Fibroblast of lung (primary cell): ENCODE measurements around the gene RTP3. TPM values are rescaled to one million over a fixed set of nuclear protein-coding genes. Genes with fewer than 3 reads are reported as not detected.

Experiments
- DNase-seq, 2 donors: peaks; one replicate each; pipeline versions ENCODE4 v3.0.0 to v3.0.0-alpha.2; 2010; ENCODE audit warnings: low read depth in 2 of 2
- H2AFZ ChIP-seq: 2 replicates; pipeline ENCODE4 v1.5.1; 2012; ENCODE audit warnings: low read length, control low read depth, inconsistent platforms
- H3K27ac ChIP-seq: 2 replicates; pipeline ENCODE4 v1.5.1; 2011; ENCODE audit warnings: low read length, control low read depth; ENCODE audit not compliant: insufficient read depth
- H3K27me3 ChIP-seq: 2 replicates; pipeline ENCODE4 v1.5.1; 2011; ENCODE audit warnings: mild to moderate bottlenecking, low read length; ENCODE audit not compliant: control insufficient read depth, insufficient read depth
- H3K36me3 ChIP-seq: 2 replicates; pipeline ENCODE4 v1.5.1; 2011; ENCODE audit warnings: low read length; ENCODE audit not compliant: control insufficient read depth, insufficient read depth
- H3K4me1 ChIP-seq: 2 replicates; pipeline ENCODE4 v1.5.1; 2011; ENCODE audit warnings: low read length; ENCODE audit not compliant: control insufficient read depth, insufficient read depth; ENCODE audit errors: extremely low read depth
- H3K4me2 ChIP-seq: 2 replicates; pipeline ENCODE4 v1.5.1; 2011; ENCODE audit warnings: low read length, control low read depth; ENCODE audit not compliant: insufficient read depth; ENCODE audit errors: extremely low read depth
- H3K4me3 ChIP-seq, 4 experiments: fragments of 200-600 bp in 1 of 4; sonication (generic) in 1 of 4; replicated peaks in 1 of 4; 2 replicates each; pipeline ENCODE4 v1.5.1; 2011 to 2016; ENCODE audit warnings: low read length in 4 of 4, low read depth in 3 of 4, mild to moderate bottlenecking in 3 of 4, control low read depth in 2 of 4, inconsistent platforms in 1 of 4, mixed read lengths in 1 of 4; ENCODE audit not compliant: insufficient read depth in 1 of 4; ENCODE audit errors: control extremely low read depth in 1 of 4
- H3K79me2 ChIP-seq: 2 replicates; pipeline ENCODE4 v1.5.1; 2012; ENCODE audit warnings: mild to moderate bottlenecking, low read length, inconsistent platforms; ENCODE audit not compliant: control insufficient read depth, insufficient read depth
- H3K9ac ChIP-seq: 2 replicates; pipeline ENCODE4 v1.5.1; 2011; ENCODE audit warnings: mild to moderate bottlenecking, low read length, control low read depth; ENCODE audit not compliant: insufficient read depth
- H3K9me3 ChIP-seq: 2 replicates; pipeline ENCODE4 v1.5.1; 2012; ENCODE audit warnings: low read depth, low read length; ENCODE audit not compliant: control insufficient read depth, insufficient read depth
- H4K20me1 ChIP-seq: 2 replicates; pipeline ENCODE4 v1.5.1; 2011; ENCODE audit warnings: low read length; ENCODE audit not compliant: control insufficient read depth, insufficient read depth; ENCODE audit errors: extremely low read depth
- CTCF ChIP-seq, 2 donors: IDR thresholded peaks in 1 of 2; conservative IDR thresholded peaks in 1 of 2; 1 replicate in 1 of 2; 2 replicates in 1 of 2; pipeline ENCODE4 v1.5.1; 2011 to 2012; ENCODE audit warnings: low read length in 2 of 2, control low read depth in 1 of 2, inconsistent platforms in 1 of 2, low read depth in 1 of 2, mild to moderate bottlenecking in 1 of 2
- EZH2 ChIP-seq: IDR thresholded peaks from 2 replicates; pipeline ENCODE4 v1.5.1; 2012; ENCODE audit warnings: low read length, control low read depth, mild to moderate bottlenecking; ENCODE audit errors: missing control alignments
- polyA plus RNA-seq, 2 donors: library from polyadenylated mRNA; depleted of rRNA in 1 of 2; stranded (reverse) in 1 of 2; unstranded in 1 of 2; fragments of >200 nt; gene quantifications; 2 replicates each; pipeline ENCODE4 v1.2.1, GENCODE V29; 2011 to 2012; ENCODE audit warnings: missing spikeins in 1 of 2
- total RNA-seq: library from RNA; depleted of rRNA; stranded (reverse); fragments of >200 nt; gene quantifications from 2 replicates; pipeline ENCODE4 v1.2.1, GENCODE V29; 2014

Gene RTP3
- total and polyA plus RNA-seq, 2 donors (not counting 1 experiment from before 2014, with no cell fraction given): not detected

- Histone ChIP-seq H2AFZ (no peak overlapping the region), H3K79me2 (no peaks in the 10 kb centered on the region), H3K4me3 (no peak overlapping the region), H3K9me3 (no peaks in the 10 kb centered on the region), H3K4me2 (no peak overlapping the region), H3K27ac (no peak overlapping the region), H3K36me3 (no peaks in the 10 kb centered on the region), H3K9ac (no peak overlapping the region), H3K4me1 (no peaks in the 10 kb centered on the region), H3K27me3 (no peaks in the 10 kb centered on the region), H4K20me1 (no peaks in the 10 kb centered on the region)
- DNase-seq: no peak
- no peak for TF ChIP-seq CTCF (conservative IDR thresholded peaks at IDR 0.05 in 1 of 2, IDR thresholded peaks at IDR 0.05 in 1 of 2; ENCODE audit: low read depth in 1 of 2, low read length in 2 of 2)
- no peak for TF ChIP-seq EZH2
Observed at GRCh38 chr3:46524008-46524407, 26.2 kb downstream of the RTP3 start.

DNA sequence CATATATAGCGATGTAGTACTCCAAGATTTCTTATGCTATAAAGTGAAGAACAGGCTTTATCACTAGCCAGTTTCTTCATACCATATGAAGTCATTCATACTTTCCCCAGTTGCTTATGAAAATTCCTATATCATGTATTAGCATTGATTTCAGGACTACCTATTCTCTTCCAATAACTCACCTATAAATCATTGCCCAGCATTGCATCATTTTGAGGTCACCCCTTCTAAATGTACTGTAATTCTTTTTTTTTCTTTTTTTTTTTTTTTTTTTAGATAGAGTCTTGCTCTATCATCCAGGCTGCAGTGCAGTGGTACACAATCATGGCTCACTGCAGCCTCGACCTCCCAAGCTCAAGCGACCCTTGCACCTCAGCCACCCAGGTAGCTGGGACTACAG, 27.1 kb downstream of the RTP3 start:
- no peak for TF ChIP-seq EZH2
- no peak for TF ChIP-seq CTCF (conservative IDR thresholded peaks at IDR 0.05 in 1 of 2, IDR thresholded peaks at IDR 0.05 in 1 of 2; ENCODE audit: low read depth in 1 of 2, low read length in 2 of 2)
- Histone ChIP-seq H2AFZ (no peak overlapping the region), H3K4me2 (no peak overlapping the region), H3K9ac (no peak overlapping the region), H4K20me1 (no peaks in the 10 kb centered on the region), H3K9me3 (no peaks in the 10 kb centered on the region), H3K27ac (no peak overlapping the region), H3K4me1 (no peaks in the 10 kb centered on the region), H3K27me3 (no peaks in the 10 kb centered on the region), H3K79me2 (no peaks in the 10 kb centered on the region), H3K4me3 (no peak overlapping the region), H3K36me3 (no peaks in the 10 kb centered on the region)
- no peak for DNase-seq

- no peak overlapping the region for H3K27ac ChIP-seq
- no peak overlapping the region for H3K4me2 ChIP-seq
- no peak for DNase-seq
- H3K4me1 ChIP-seq: no peaks in the 10 kb centered on the region
- no peaks in the 10 kb centered on the region for H3K79me2 ChIP-seq
- H2AFZ ChIP-seq: no peak overlapping the region
- no peak overlapping the region for H3K9ac ChIP-seq
- TF ChIP-seq CTCF (conservative IDR thresholded peaks at IDR 0.05 in 1 of 2, IDR thresholded peaks at IDR 0.05 in 1 of 2; ENCODE audit: low read depth in 1 of 2, low read length in 2 of 2) (no peak), EZH2 (no peak)
- no peaks in the 10 kb centered on the region for H4K20me1 ChIP-seq
- H3K9me3 ChIP-seq: no peaks in the 10 kb centered on the region
- H3K36me3 ChIP-seq: no peaks in the 10 kb centered on the region
- H3K27me3 ChIP-seq: no peaks in the 10 kb centered on the region
- no peak overlapping the region for H3K4me3 ChIP-seq
Observed at GRCh38 chr3:46527239-46527638, 29.5 kb downstream of the RTP3 start.
